Cerebellar nuclear complex (tissue), 1 donor: ENCODE data around the gene FGD6.
"Not testable (repeated sequence)": the region's sequence is repeated elsewhere in the genome, so short reads cannot be mapped to it uniquely, and the experiment has no call there.

Source experiments
- DNase-seq, 2 experiments: peaks; one replicate each; lab custom pipeline; 2025; lab: John Stamatoyannopoulos, UW

Gene FGD6

GRCh38 chr12:95205016-95205624 is 12.1 kb downstream of the FGD6 start:
- no peak for DNase-seq

- no peak for DNase-seq
Measured at GRCh38 chr12:95204141-95204866, 13.0 kb downstream of the FGD6 start.

GRCh38 chr12:95203487-95204030 is 13.7 kb downstream of the FGD6 start:
- DNase-seq: no peak

- DNase-seq: no peak
Measured at GRCh38 chr12:95202691-95203486, 14.4 kb downstream of the FGD6 start.

GRCh38 chr12:95201056-95201670 is 16.1 kb downstream of the FGD6 start:
- DNase-seq: no peak

- no peak for DNase-seq
Measured at GRCh38 chr12:95200128-95200894, 17.0 kb downstream of the FGD6 start.

GRCh38 chr12:95198914-95199313 is 18.4 kb downstream of the FGD6 start:
- DNase-seq: no peak

GRCh38 chr12:95197636-95198035 is 19.6 kb downstream of the FGD6 start:
- DNase-seq: no peak

GRCh38 chr12:95196875-95197569 is 20.2 kb downstream of the FGD6 start:
- not testable (repeated sequence) for DNase-seq

- DNase-seq: no peak
Measured at GRCh38 chr12:95195122-95195521, 22.1 kb downstream of the FGD6 start.

GRCh38 chr12:95193139-95193538 is 24.1 kb downstream of the FGD6 start:
- no peak for DNase-seq

- DNase-seq: no peak
Measured at GRCh38 chr12:95192271-95192670, 25.0 kb downstream of the FGD6 start.

- no peak for DNase-seq
Measured at GRCh38 chr12:95191060-95191696, 26.1 kb downstream of the FGD6 start.

- DNase-seq: no peak
Measured at GRCh38 chr12:95187865-95188415, 29.3 kb downstream of the FGD6 start.

- no peak for DNase-seq
Measured at GRCh38 chr12:95185854-95186253, 31.4 kb downstream of the FGD6 start.

GRCh38 chr12:95185072-95185471 is 32.2 kb downstream of the FGD6 start:
- no peak for DNase-seq

- DNase-seq: no peak
Measured at GRCh38 chr12:95184121-95184520, 33.1 kb downstream of the FGD6 start.

GRCh38 chr12:95182868-95183415 is 34.3 kb downstream of the FGD6 start:
- DNase-seq: no peak

GRCh38 chr12:95181103-95181502 is 36.2 kb downstream of the FGD6 start:
- DNase-seq: no peak

- no peak for DNase-seq
Measured at GRCh38 chr12:95179011-95179410, 38.3 kb downstream of the FGD6 start.
